HepG2 (cell line): ENCODE results near the gene PLXNC1. TPM values are rescaled to one million over a fixed set of nuclear protein-coding genes. Genes with fewer than 3 reads are reported as not detected.
A peak's percentile ranks its signal among the peaks of the same experiment; 100 is the strongest.

Experiments
- ATAC-seq: fragments of 200-7000 bp; cut with Tn5 transposase; 3 replicates; pipeline ENCODE4 v1.9.1; 2020; ENCODE audit warnings: mild to moderate bottlenecking, moderate library complexity
- BruUV-seq: library from RNA; stranded (reverse); fragments of 400-500 nt; replicated peaks from 2 replicates; lab custom pipeline; 2021; lab: Mats Ljungman, UMichigan
- CTCF ChIA-PET: fragments of 300-600 bp; formaldehyde crosslinking; extraction: SDS; loops from one replicate; lab custom pipeline; 2021; ENCODE audit warnings: low total read pairs, inconsistent platforms, low intra/inter-chr PET ratio; lab: Yijun Ruan, JAX
- POLR2A ChIA-PET: fragments of 350-600 bp; sonication (Branson Sonifier 250); formaldehyde crosslinking; loops from one replicate; lab custom pipeline; 2020; ENCODE audit warnings: antibody characterized with exemption, inconsistent platforms; lab: Yijun Ruan, JAX
- DNase-seq: peaks from one replicate; pipeline ENCODE4 v3.0.0-alpha.2; 2015; ENCODE audit warnings: low spot score
- FAIRE-seq: peaks from 3 replicates; lab custom pipeline; 2011; peaks lifted over from hg19 to GRCh38; lab: Jason Lieb, UNC
- H2AFZ ChIP-seq: one replicate; pipeline ENCODE4 v1.6.1; 2011; ENCODE audit warnings: low read length, inconsistent platforms
- H3K27ac ChIP-seq: fragments of 300-600 bp; 3 replicates; pipeline ENCODE4 v1.8.0; 2011; ENCODE audit warnings: mixed run types, mild to moderate bottlenecking, mixed read lengths, low read length, inconsistent platforms; ENCODE audit not compliant: insufficient read depth; ENCODE audit errors: extremely low read length
- H3K27me3 ChIP-seq, 2 experiments: fragments of 200-600 bp in 1 of 2; 2 replicates in 1 of 2; 3 replicates in 1 of 2; pipeline versions ENCODE4 v1.6.0 to v1.8.0; 2011; ENCODE audit warnings: low read length in 2 of 2, mild to moderate bottlenecking in 2 of 2, moderate library complexity in 2 of 2, inconsistent platforms in 1 of 2; ENCODE audit not compliant: insufficient read depth in 2 of 2, control insufficient read depth in 1 of 2
- H3K36me3 ChIP-seq, 2 experiments: fragments of 200-600 bp in 1 of 2; replicated peaks in 1 of 2; 2 replicates in 1 of 2; 3 replicates in 1 of 2; pipeline versions ENCODE4 v1.5.1 to v1.8.0; 2011; ENCODE audit warnings: low read length in 2 of 2, inconsistent platforms in 1 of 2; ENCODE audit not compliant: insufficient read depth in 2 of 2, control insufficient read depth in 1 of 2
- H3K4me1 ChIP-seq: 2 replicates; pipeline ENCODE4 v1.5.1; 2012; ENCODE audit warnings: low read length, inconsistent platforms; ENCODE audit not compliant: insufficient read depth
- H3K4me2 ChIP-seq: 2 replicates; pipeline ENCODE4 v1.6.0; 2011; ENCODE audit warnings: low read depth, low read length, inconsistent platforms
- H3K4me3 ChIP-seq, 3 experiments: fragments of 200-600 bp in 1 of 3; sonication (generic), shearing (Covaris generic) in 1 of 3; replicated peaks in 1 of 3; 2 replicates each; pipeline ENCODE4 v1.5.1; 2011 to 2016; ENCODE audit warnings: low read length in 3 of 3, inconsistent platforms in 2 of 3, low read depth in 2 of 3, mild to moderate bottlenecking in 2 of 3, control low read depth in 1 of 3, mixed read lengths in 1 of 3; ENCODE audit not compliant: insufficient read depth in 1 of 3
- H3K79me2 ChIP-seq: one replicate; pipeline ENCODE4 v1.6.1; 2011; ENCODE audit warnings: low read length, inconsistent platforms; ENCODE audit not compliant: insufficient read depth
- H3K9ac ChIP-seq: 2 replicates; pipeline ENCODE4 v1.6.0; 2011; ENCODE audit warnings: mild to moderate bottlenecking, low read depth, low read length, inconsistent platforms; ENCODE audit not compliant: insufficient read depth
- H3K9me3 ChIP-seq: 2 replicates; pipeline ENCODE4 v1.5.1; 2012; ENCODE audit warnings: mild to moderate bottlenecking, low read length
- H4K20me1 ChIP-seq: 2 replicates; pipeline ENCODE4 v1.6.0; 2011; ENCODE audit warnings: inconsistent platforms, mild to moderate bottlenecking, low read length, moderate library complexity; ENCODE audit not compliant: insufficient read depth
- ADNP ChIP-seq: sonication (generic); formaldehyde crosslinking; IDR thresholded peaks from 2 replicates; pipeline ENCODE4 v1.4.0; 2020; ENCODE audit warnings: missing genetic modification reagents
- DR1 ChIP-seq: sonication (generic); formaldehyde crosslinking; IDR thresholded peaks from 2 replicates; pipeline ENCODE4 v1.8.0; 2021; ENCODE audit warnings: mild to moderate bottlenecking, missing genetic modification reagents, inconsistent platforms
- GFI1 ChIP-seq: sonication (generic); formaldehyde crosslinking; IDR thresholded peaks from 2 replicates; pipeline ENCODE4 v1.5.0; 2020; ENCODE audit warnings: missing genetic modification reagents, mild to moderate bottlenecking, borderline replicate concordance
- HNRNPLL ChIP-seq: fragments of 200-400 bp; formaldehyde crosslinking; IDR thresholded peaks from 2 replicates; pipeline ENCODE4 v1.6.1; 2017; ENCODE audit warnings: mild to moderate bottlenecking, low read depth, low read length; ENCODE audit not compliant: poor library complexity, severe bottlenecking
- KIAA2018 ChIP-seq: sonication (generic); formaldehyde crosslinking; IDR thresholded peaks from 2 replicates; pipeline ENCODE4 v1.5.0; 2020; ENCODE audit warnings: mild to moderate bottlenecking, missing genetic modification reagents, borderline replicate concordance
- RBFOX2 ChIP-seq: fragments of 200-400 bp; formaldehyde crosslinking; IDR thresholded peaks from 2 replicates; pipeline ENCODE4 v1.6.1; 2017; ENCODE audit warnings: low read depth, mild to moderate bottlenecking, low read length
- RXRA ChIP-seq: sonication (generic); formaldehyde crosslinking; IDR thresholded peaks from 2 replicates; pipeline ENCODE4 v1.5.1; 2020; ENCODE audit warnings: missing genetic modification reagents
- SATB2 ChIP-seq: sonication (generic); formaldehyde crosslinking; IDR thresholded peaks from 2 replicates; pipeline ENCODE4 v1.5.0; 2020; ENCODE audit warnings: missing genetic modification reagents
- TGIF2 ChIP-seq: IDR thresholded peaks from 2 replicates; pipeline ENCODE4 v1.6.1; 2016; ENCODE audit warnings: control low read depth, missing compliant biosample characterization
- ZMYM3 ChIP-seq: sonication (generic); formaldehyde crosslinking; IDR thresholded peaks from 2 replicates; pipeline ENCODE4 v1.5.1; 2020; ENCODE audit warnings: mild to moderate bottlenecking, missing genetic modification reagents
- WGBS: methylation state at CpG from one replicate; pipeline ENCODE4 v1.1.6; 2017; ENCODE audit warnings: low lambda C conversion rate; 5-methylcytosine and 5-hydroxymethylcytosine counted together
- in situ Hi-C: cut with HindIII; loops from 2 replicates; pipeline ENCODE4 v1.10.0; 2017; ENCODE audit warnings: low pct_unique_long_range_greater_than_20kb; ENCODE audit not compliant: extremely low pct_ligation_motif_present
- intact Hi-C: fragments of 100-400 bp; cut with micrococcal nuclease; formaldehyde crosslinking; loops from one replicate; pipeline ENCODE4 v1.10.0; 2022; ENCODE audit not compliant: unreplicated experiment
- polyA plus RNA-seq, 8 experiments: library from polyadenylated mRNA; depleted of rRNA in 3 of 8; stranded (reverse) in 7 of 8; unstranded in 1 of 8; fragments of >200 nt; fragmentation: Illumina TruSeq in 4 of 8; extraction: Trizol in 4 of 8; gene quantifications; 2 replicates each; pipeline versions ENCODE4 v1.2.1 to v1.2.3, GENCODE V29; 2011 to 2016; ENCODE audit warnings: low read depth in 4 of 8, missing spikeins in 1 of 8, mixed read lengths in 1 of 8; ENCODE audit not compliant: insufficient read depth in 1 of 8
- total RNA-seq, 5 experiments: library from RNA; depleted of rRNA; stranded (reverse); fragments of >200 nt; fragmentation: Illumina TruSeq; extraction: Trizol; gene quantifications; 2 replicates each; pipeline ENCODE4 v1.2.3, GENCODE V29; 2016; ENCODE audit warnings: low read depth in 1 of 5

The PLXNC1 gene
- total and polyA plus RNA-seq, 2 of the 13 experiments (the other 11 are each of a cell fraction or from before 2014, with no cell fraction given), result 6.6 to 11.2 TPM

DNA sequence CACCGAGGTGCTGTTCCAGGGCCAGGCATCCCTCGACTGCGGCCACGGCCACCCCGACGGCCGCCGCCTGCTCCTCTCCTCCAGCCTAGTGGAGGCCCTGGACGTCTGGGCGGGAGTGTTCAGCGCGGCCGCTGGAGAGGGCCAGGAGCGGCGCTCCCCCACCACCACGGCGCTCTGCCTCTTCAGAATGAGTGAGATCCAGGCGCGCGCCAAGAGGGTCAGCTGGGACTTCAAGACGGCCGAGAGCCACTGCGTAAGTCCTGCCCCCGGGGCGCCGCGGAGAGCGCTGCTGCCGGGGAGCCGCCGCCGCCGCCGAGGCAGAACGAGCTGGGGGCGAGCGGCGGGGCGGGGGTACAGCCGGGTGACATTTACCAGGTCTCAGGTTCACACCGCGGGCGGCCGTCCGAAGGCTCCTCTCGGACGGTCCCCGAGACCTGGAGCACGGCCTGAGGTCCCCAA is 1.4 kb downstream of the PLXNC1 start (continued):
- 0 out of 2 replicates have a peak, but pooled peaks have one; percentile 13 for TF ChIP-seq GFI1 (CRISPR knock-in tag)

GRCh38 chr12:94150240-94151121 is 2.1 kb downstream of the PLXNC1 start:
- H3K27ac ChIP-seq, result peak overlapping the region; percentile 72
- CTCF ChIA-PET, result no interaction called here
- H3K9ac ChIP-seq, result peak overlapping the region; percentile 72
- peak overlapping the region; percentile 64 to 90 (median 76) for H3K4me3 ChIP-seq
- WGBS, result 2% methylated on average over 16 of the region's 33 CpGs
- peaks cover 48% of the 10 kb centered on the region for H3K4me1 ChIP-seq
- H4K20me1 ChIP-seq, result no peaks in the 10 kb centered on the region
- peak; percentile 24 for ATAC-seq
- FAIRE-seq, result no peak
- POLR2A ChIA-PET, result interaction anchor here (1.1 to 4.7 kb wide), 10 partner anchors 17 to 52 kb away, joined by 5 to 45 read pairs (median 10); no protein-coding TSS in a partner anchor
- intact Hi-C loops, result loop anchor here (1.0 to 5.0 kb wide), 3 partner anchors 33 to 237 kb away; no protein-coding TSS in a partner anchor
- peak overlapping the region; percentile 83 for H3K4me2 ChIP-seq
- no peak for DNase-seq
- H3K79me2 ChIP-seq, result peaks cover 37% of the 10 kb centered on the region
- no peaks in the 10 kb centered on the region; a peak in 1 of 5 replicates for H3K36me3 ChIP-seq
- H3K9me3 ChIP-seq, result no peaks in the 10 kb centered on the region
- H2AFZ ChIP-seq, result no peak overlapping the region
- in situ Hi-C loops, result no loop called here
- BruUV-seq, result no TSS peak
- peaks cover 0 to 12% of the 10 kb centered on the region in 2 experiments; a peak in 2 of 5 replicates for H3K27me3 ChIP-seq
- TF ChIP-seq SATB2 (CRISPR knock-in tag), result no peak
- peak; percentile 79; the same call in 1 of the 2 replicates for TF ChIP-seq ZMYM3
- TF ChIP-seq RBFOX2, result peak; percentile 57; the same call in 1 of the 2 replicates
- TF ChIP-seq ADNP, result peak; percentile 77
- TF ChIP-seq HNRNPLL, result peak; percentile 62
- TF ChIP-seq KIAA2018 (CRISPR knock-in tag), result no peak
- TF ChIP-seq DR1 (CRISPR knock-in tag), result peak; percentile 58; the same call in 1 of the 2 replicates
- 0 out of 2 replicates have a peak, but pooled peaks have one; percentile 11 for TF ChIP-seq RXRA (CRISPR knock-in tag)
- 0 out of 2 replicates have a peak, but pooled peaks have one; percentile 52 for TF ChIP-seq TGIF2 (CRISPR knock-in tag)
